Esophagus muscularis mucosa (tissue), 3 donors: ENCODE results near the gene RAB37.

Experiments used
- POLR2A ChIP-seq: fragments of 450-650 bp; IDR thresholded peaks from one replicate; pipeline ENCODE4 v1.6.1; 2017; ENCODE audit warnings: antibody characterized with exemption, moderate library complexity, mild to moderate bottlenecking, low read depth
- TF ChIP-seq, protein P1 (sequence below), 3 experiments: fragments of 200-600 bp in 2 of 3; fragments of 450-650 bp in 1 of 3; sonication (generic) in 2 of 3; IDR thresholded peaks; one replicate each; pipeline ENCODE4 v1.5.1; 2017 to 2019; ENCODE audit warnings: antibody characterized with exemption in 3 of 3, mild to moderate bottlenecking in 2 of 3, moderate library complexity in 1 of 3

DNA sequence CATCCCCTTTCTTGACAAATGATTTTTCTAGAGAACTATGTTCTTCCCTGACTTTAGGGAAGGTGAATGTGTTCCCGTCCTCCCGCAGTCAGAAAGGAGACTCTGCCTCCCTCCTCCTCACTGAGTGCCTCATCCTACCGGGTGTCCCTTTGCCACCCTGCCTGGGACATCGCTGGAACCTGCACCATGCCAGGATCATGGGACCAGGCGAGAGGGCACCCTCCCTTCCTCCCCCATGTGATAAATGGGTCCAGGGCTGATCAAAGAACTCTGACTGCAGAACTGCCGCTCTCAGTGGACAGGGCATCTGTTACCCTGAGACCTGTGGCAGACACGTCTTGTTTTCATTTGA is 31.7 kb downstream of the RAB37 start:
- TF ChIP-seq, protein P1, sequence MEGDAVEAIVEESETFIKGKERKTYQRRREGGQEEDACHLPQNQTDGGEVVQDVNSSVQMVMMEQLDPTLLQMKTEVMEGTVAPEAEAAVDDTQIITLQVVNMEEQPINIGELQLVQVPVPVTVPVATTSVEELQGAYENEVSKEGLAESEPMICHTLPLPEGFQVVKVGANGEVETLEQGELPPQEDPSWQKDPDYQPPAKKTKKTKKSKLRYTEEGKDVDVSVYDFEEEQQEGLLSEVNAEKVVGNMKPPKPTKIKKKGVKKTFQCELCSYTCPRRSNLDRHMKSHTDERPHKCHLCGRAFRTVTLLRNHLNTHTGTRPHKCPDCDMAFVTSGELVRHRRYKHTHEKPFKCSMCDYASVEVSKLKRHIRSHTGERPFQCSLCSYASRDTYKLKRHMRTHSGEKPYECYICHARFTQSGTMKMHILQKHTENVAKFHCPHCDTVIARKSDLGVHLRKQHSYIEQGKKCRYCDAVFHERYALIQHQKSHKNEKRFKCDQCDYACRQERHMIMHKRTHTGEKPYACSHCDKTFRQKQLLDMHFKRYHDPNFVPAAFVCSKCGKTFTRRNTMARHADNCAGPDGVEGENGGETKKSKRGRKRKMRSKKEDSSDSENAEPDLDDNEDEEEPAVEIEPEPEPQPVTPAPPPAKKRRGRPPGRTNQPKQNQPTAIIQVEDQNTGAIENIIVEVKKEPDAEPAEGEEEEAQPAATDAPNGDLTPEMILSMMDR (IDR thresholded peaks at IDR 0.05): no peak
- TF ChIP-seq POLR2A: no peak
